Fibroblast of skin of left biceps (primary cell): ENCODE data around the gene RTKN.
A peak's percentile ranks its signal among the peaks of the same experiment; 100 is the strongest.
"Not testable (repeated sequence)": the region's sequence is repeated elsewhere in the genome, so short reads cannot be mapped to it uniquely, and the experiment has no call there.

Experiments used
- DNase-seq, 2 experiments: peaks; one replicate each; pipeline ENCODE4 v3.0.0-alpha.2; 2013; ENCODE audit warnings: low read depth in 2 of 2

Gene RTKN

GRCh38 chr2:74439373-74439772 lies 2.4 kb downstream of the RTKN start:
- DNase-seq: no peak

GRCh38 chr2:74438248-74438647 lies 3.5 kb downstream of the RTKN start:
- DNase-seq: no peak

- no peak for DNase-seq
Measured at GRCh38 chr2:74436848-74437695, 4.7 kb downstream of the RTKN start.

GRCh38 chr2:74436111-74436805 lies 5.5 kb downstream of the RTKN start:
- no peak for DNase-seq

- no peak for DNase-seq
Measured at GRCh38 chr2:74430502-74430901, 11.2 kb downstream of the RTKN start.

- DNase-seq: no peak
Measured at GRCh38 chr2:74429487-74430451, 12.0 kb downstream of the RTKN start.

- DNase-seq: no peak
Measured at GRCh38 chr2:74428675-74429074, 13.1 kb downstream of the RTKN start.

- DNase-seq: no peak
Measured at GRCh38 chr2:74427551-74427950, 14.2 kb downstream of the RTKN start.

GRCh38 chr2:74426181-74426758 lies 15.5 kb downstream of the RTKN start:
- DNase-seq: no peak

GRCh38 chr2:74425523-74425922 lies 16.2 kb downstream of the RTKN start:
- DNase-seq: no peak

GRCh38 chr2:74424995-74425406 lies 16.7 kb downstream of the RTKN start:
- no peak for DNase-seq

GRCh38 chr2:74424139-74424992 lies 17.4 kb downstream of the RTKN start:
- DNase-seq: no peak

- no peak for DNase-seq
Measured at GRCh38 chr2:74423231-74424095, 18.3 kb downstream of the RTKN start.

- DNase-seq: peak; percentile 50 to 57
Measured at GRCh38 chr2:74421221-74421870, 20.4 kb downstream of the RTKN start, which contains the start of the genes C2orf81 and WDR54. TSS of gene C2orf81 (minus strand) at chr2:74421619. CDS start at chr2:74421560, 59 bp downstream. TSS of gene WDR54 (plus strand) at chr2:74421730. CDS start at chr2:74422154, 424 bp downstream.

- DNase-seq: not testable (repeated sequence)
Measured at GRCh38 chr2:74420443-74421103, 21.2 kb downstream of the RTKN start.

GRCh38 chr2:74420006-74420405 lies 21.7 kb downstream of the RTKN start:
- DNase-seq: no peak

- DNase-seq: no peak
Measured at GRCh38 chr2:74419345-74419744, 22.4 kb downstream of the RTKN start.

- DNase-seq: no peak
Measured at GRCh38 chr2:74418312-74418711, 23.4 kb downstream of the RTKN start.
